ENCODE measurements around the gene LRRC8E.

Gene LRRC8E
- total RNA-seq: 0 to 1.9 (median 0) reads per million in 9 experiments

DNA sequence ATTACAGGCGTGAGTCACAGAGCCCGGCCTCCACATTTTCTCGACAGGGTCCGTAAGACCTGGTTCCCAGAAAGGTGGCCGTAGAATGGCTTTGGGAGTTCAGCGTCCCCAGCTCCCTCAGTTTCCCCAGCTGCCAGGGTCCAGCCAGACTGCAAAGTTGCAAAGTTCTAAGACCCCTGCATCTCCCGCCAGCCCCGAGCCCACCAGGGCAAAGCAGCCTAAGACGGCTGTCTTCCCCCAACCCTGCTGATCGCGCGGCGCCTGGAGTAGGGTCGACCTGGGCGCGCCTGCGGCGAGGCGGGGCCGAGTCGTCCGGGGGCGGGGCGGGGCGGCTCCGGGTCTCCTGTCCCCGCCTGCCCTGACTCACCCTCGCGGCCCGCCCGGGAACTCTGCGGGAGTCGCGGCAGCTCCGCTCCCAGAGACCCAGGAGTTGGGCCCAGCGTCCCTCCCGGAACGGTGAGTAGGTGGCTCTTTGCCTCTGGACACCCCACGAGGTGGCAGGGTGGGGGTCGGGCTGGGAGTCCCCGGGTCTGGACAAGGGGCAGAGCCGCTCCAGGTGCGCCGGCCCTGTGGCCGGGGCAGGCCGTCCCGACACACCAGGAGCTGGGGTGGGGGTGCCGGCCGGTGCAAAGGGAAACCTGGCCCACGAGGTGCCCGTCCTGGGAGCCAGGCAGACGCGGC, at the start of gene LRRC8E:
TSS of gene LRRC8E (plus strand) at position 366 of the 681 bp plus-strand sequence. CDS start 7,094 bp downstream, outside the sequence.
- H3K36me3 Mint-ChIP-seq (ENCODE audit: insufficient read depth): no peaks in the 10 kb centered on the region
- H3K27ac Mint-ChIP-seq: no peak within 1 kb of the TSS
- ATAC-seq (replicated peaks) (peak; percentile 76), DNase-seq (no peak)
- H3K27me3 Mint-ChIP-seq: peaks cover 8 to 40% of the 10 kb centered on the region in 2 donors
- peaks cover 0 to 1% of the 10 kb centered on the region in 2 donors for H3K4me1 Mint-ChIP-seq (ENCODE audit: low read depth in 2 of 2)
- H3K9me3 Mint-ChIP-seq: no peaks in the 10 kb centered on the region
- H3K4me3 Mint-ChIP-seq: no peak within 1 kb of the TSS

DNA sequence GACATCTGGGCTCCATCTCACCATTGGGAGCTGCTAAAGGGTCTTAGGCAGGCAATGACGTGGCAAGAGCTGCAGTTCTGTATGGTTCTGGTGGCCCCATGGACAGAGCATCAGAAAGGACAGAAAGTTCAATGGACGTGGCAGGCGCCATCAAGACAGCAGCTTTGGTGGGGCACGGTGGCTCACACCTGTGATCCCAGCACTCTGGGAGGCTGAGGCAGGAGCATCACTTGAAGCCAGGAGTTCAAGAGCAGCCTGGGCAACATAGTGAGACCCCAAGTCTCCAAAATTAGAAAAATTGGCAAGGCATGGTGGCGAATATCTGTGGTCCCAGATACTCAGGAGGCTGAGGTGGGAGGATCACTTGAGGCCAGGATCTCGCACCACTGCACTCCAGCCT, 48.8 kb upstream of the LRRC8E start:
- no peak for DNase-seq

DNA sequence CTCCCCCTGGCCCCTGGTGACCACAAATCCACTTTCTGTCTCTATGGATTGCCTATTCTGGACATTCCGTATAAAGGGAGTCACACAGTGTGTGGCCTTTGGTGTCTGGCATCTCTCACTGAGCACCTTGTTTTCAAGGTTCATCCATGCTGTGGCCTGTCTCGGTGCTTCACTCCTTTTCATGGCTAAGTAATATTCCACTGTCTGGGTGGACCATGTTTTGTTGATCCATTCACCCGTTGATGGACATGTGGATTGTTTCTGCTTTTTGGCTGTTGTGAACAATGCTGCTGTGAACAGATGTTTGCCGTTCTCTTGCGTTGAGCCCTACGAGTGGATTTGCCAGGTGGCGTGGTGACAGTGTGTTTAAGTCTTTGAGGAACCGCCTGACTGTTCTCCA, 47.7 kb upstream of the LRRC8E start:
- Mint-ChIP-seq H3K4me3 (no peak overlapping the region), H3K36me3 (ENCODE audit: insufficient read depth) (no peaks in the 10 kb centered on the region), H3K4me1 (ENCODE audit: low read depth in 2 of 2) (no peaks in the 10 kb centered on the region), H3K9me3 (no peaks in the 10 kb centered on the region), H3K27ac (no peak overlapping the region), H3K27me3 (no peaks in the 10 kb centered on the region)
- ATAC-seq (replicated peaks) (no peak), DNase-seq (no peak)

More for the DNA sequence above, 48.8 kb upstream of the LRRC8E start:
- Mint-ChIP-seq H3K4me3 (no peak overlapping the region), H3K4me1 (ENCODE audit: low read depth in 2 of 2) (no peaks in the 10 kb centered on the region), H3K27ac (no peak overlapping the region), H3K9me3 (no peaks in the 10 kb centered on the region), H3K27me3 (no peaks in the 10 kb centered on the region), H3K36me3 (ENCODE audit: insufficient read depth) (no peaks in the 10 kb centered on the region)
- ATAC-seq (replicated peaks): no peak

DNA sequence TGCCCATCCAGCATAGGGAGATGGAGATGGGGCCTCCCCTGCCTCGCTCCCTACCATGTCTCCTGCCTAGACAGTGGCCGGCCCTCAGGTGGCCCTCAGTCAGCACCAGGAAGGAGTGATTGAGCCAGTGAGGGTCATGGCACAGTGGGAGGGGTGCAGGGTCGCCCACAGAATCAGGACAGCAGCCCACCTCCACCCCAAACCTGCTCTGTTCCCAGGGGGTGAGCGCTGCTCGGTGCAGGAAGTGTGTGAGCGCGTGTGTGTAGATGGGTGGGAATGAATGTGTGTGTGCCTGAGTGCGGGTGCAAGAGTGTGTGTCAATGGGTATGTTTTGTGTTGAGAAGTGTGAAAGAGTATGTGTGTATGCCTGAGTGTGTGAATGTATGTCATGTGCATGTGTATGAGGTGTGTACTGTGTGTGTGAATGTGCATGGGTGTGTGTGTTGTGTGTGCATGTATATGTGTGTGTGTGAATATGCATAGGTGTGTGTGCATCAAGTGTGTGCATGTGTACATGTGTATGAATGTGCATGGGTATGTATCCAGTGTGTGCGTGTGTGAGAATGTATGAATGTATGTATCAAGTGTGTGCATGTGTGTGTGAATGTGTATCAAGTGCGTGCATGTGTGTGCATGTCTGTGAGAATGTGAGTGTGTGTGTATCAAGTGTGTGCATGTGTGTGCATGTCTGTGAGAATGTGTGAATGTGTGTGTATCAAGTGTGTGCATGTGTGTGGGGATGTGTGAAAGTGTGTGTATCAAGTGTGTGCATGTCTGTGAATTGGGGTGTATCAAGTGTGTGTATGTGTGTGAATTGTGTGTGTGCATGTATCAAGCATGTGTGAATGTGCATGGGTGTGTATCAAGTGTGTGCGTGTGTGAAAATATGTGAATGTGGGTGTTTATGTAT, 46.3 kb upstream of the LRRC8E start:
- no peaks in the 10 kb centered on the region for H3K9me3 Mint-ChIP-seq
- no peaks in the 10 kb centered on the region for H3K27me3 Mint-ChIP-seq
- H3K4me3 Mint-ChIP-seq: no peak overlapping the region
- DNase-seq (no peak), ATAC-seq (replicated peaks) (no peak)
- H3K27ac Mint-ChIP-seq: no peak overlapping the region
- H3K4me1 Mint-ChIP-seq (ENCODE audit: low read depth in 2 of 2): no peaks in the 10 kb centered on the region
- no peaks in the 10 kb centered on the region for H3K36me3 Mint-ChIP-seq (ENCODE audit: insufficient read depth)

DNA sequence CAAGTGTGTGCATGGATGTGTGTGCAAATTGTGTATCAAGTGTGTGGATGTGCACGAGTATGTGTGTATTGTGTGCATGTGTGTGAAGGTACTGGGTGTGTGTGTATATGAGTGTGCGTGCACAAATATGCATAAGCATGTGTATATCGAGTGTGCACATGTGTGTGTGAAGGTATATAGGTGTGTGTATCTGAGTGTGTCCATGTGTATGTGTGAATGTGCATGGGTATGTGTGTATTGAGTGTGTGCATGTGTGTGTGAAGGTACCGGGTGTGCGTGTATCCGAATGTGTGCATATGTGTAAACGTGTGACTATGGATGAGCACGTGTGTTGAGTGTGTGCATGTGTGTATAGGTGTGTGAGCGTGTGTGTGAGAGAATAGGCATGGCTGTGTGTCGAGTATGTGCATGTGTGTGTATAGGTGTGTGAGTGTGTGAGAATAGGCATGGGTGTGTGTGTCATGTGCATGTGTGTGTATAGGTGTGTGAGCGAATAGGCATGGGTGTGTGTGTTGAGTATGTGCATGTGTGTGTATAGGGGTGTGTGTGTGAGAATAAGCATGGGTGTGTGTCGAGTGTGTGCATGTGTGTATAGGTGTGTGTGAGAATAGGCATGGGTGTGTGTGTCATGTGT, 45.5 kb upstream of the LRRC8E start:
- DNase-seq (no peak), ATAC-seq (replicated peaks) (no peak)
- Mint-ChIP-seq H3K27ac (no peak overlapping the region), H3K4me1 (ENCODE audit: low read depth in 2 of 2) (no peaks in the 10 kb centered on the region), H3K36me3 (ENCODE audit: insufficient read depth) (peaks cover 3% of the 10 kb centered on the region), H3K9me3 (no peaks in the 10 kb centered on the region), H3K27me3 (no peaks in the 10 kb centered on the region), H3K4me3 (no peak overlapping the region)

DNA sequence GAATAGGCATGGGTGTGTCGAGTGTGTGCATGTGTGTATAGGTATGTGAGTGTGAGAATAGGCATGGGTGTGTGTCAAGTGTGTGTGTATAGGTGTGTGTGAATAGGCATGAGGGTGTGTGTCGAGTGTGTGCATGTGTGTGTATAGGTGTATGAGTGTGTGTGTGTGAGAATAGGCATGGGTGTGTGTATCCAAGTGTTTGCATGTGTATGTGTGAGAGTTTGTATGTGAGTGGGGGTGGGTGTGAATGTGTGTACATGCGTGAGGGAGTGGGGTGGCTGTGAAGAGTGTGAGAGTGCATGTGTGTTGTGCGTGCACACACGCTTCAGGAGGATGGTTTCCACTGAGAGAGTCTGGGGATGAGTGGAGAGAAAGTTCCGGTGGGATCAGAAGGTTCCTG, 44.8 kb upstream of the LRRC8E start:
- H3K9me3 Mint-ChIP-seq: no peaks in the 10 kb centered on the region
- no peaks in the 10 kb centered on the region for H3K4me1 Mint-ChIP-seq (ENCODE audit: low read depth in 2 of 2)
- no peak overlapping the region for H3K4me3 Mint-ChIP-seq
- H3K27ac Mint-ChIP-seq: no peak overlapping the region
- no peaks in the 10 kb centered on the region for H3K27me3 Mint-ChIP-seq
- ATAC-seq (replicated peaks): no peak
- DNase-seq: no peak
- peaks cover 3% of the 10 kb centered on the region for H3K36me3 Mint-ChIP-seq (ENCODE audit: insufficient read depth)

DNA sequence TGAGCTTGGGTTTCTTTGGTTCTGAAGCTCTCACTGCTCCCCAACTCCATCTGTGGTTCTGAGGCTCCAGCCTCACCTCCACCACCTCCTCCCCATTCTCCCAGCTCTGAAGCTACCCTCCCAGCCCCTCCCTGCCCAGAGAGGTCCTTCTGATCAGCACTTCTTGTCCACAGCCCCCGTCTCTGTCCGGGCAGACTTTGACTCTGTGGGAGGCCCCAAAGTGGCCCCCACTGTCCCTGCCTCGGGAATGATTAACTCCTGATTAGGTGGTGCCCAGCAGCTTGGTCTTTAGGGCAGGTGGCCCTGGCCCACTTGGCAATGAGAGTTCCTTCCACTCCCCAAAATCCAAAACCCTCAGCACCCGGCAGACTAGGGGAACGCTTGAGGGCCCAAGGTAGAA, 43.9 kb upstream of the LRRC8E start:
- no peak for ATAC-seq (replicated peaks)
- H3K27me3 Mint-ChIP-seq: no peaks in the 10 kb centered on the region

DNA sequence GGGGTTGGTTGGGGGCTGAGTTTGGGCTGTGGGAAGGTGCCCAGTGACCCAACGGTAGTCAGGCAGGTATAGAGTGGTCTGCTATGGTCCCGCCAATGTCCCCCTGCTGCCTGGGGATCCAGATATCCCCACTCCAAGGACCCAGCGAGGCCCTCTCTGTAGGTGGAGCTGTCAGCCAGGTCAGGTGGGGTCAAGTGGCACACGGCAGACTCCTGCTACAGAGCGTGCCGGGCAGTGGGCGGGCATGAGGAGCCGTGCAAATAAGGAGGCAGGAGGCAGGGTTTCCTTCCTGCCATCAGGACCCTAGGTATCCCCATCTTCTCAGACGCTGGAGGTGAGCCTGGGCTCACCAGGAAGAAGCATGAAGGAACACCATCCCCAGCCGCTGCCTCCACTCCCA, 43.4 kb upstream of the LRRC8E start:
- no peak overlapping the region for H3K4me3 Mint-ChIP-seq

More for the DNA sequence above, 43.9 kb upstream of the LRRC8E start:
- no peak overlapping the region for H3K4me3 Mint-ChIP-seq
- H3K36me3 Mint-ChIP-seq (ENCODE audit: insufficient read depth): peaks cover 3% of the 10 kb centered on the region
- no peak for DNase-seq
- no peaks in the 10 kb centered on the region for H3K4me1 Mint-ChIP-seq (ENCODE audit: low read depth in 2 of 2)
- H3K27ac Mint-ChIP-seq: no peak overlapping the region
- no peaks in the 10 kb centered on the region for H3K9me3 Mint-ChIP-seq

DNA sequence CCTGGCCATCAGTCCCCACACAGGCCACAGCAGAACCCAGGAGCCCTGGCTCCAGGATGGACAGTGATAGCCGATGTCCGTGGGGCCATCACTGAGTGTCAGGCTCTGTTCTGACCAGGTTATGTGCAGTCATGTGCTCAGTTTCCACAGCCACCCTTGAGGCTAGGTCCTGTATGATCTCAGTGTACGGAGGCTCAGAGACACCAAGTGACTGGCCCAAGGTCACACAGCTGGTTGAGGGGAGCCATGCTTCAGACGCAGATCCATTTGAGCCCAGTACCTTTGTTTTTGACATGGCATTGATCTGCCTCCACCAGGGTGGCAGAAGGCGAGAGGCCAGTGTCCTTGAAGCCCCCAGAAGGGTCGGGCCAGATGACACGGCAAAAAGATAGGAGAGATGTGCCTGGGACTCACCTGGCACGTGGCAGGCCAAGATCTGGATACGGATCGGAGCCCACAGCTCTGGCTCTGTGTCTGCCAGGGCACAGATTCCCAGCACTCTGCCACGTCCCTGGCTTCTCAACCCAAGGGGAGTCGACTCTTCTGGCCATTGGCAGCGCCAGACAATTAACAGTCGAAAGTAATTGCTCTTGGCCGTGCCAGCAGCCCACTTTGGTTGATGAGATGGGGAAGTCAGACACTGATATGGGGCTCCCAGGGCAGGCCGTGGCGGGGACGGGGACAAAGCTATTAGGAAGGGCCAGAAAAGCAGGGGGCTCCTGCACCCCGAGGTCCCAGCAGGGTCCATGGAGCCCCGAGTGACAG, 42.7 kb upstream of the LRRC8E start:
- Mint-ChIP-seq H3K27me3 (no peaks in the 10 kb centered on the region), H3K27ac (no peak overlapping the region), H3K36me3 (ENCODE audit: insufficient read depth) (peaks cover 6% of the 10 kb centered on the region), H3K4me3 (no peak overlapping the region), H3K9me3 (no peaks in the 10 kb centered on the region), H3K4me1 (ENCODE audit: low read depth in 2 of 2) (no peaks in the 10 kb centered on the region)
- DNase-seq: no peak
- no peak for ATAC-seq (replicated peaks)

More for the DNA sequence above, 43.4 kb upstream of the LRRC8E start:
- Mint-ChIP-seq H3K27ac (no peak overlapping the region), H3K27me3 (no peaks in the 10 kb centered on the region), H3K9me3 (no peaks in the 10 kb centered on the region), H3K36me3 (ENCODE audit: insufficient read depth) (peaks cover 3% of the 10 kb centered on the region), H3K4me1 (ENCODE audit: low read depth in 2 of 2) (no peaks in the 10 kb centered on the region)
- no peak for DNase-seq
- ATAC-seq (replicated peaks): no peak

DNA sequence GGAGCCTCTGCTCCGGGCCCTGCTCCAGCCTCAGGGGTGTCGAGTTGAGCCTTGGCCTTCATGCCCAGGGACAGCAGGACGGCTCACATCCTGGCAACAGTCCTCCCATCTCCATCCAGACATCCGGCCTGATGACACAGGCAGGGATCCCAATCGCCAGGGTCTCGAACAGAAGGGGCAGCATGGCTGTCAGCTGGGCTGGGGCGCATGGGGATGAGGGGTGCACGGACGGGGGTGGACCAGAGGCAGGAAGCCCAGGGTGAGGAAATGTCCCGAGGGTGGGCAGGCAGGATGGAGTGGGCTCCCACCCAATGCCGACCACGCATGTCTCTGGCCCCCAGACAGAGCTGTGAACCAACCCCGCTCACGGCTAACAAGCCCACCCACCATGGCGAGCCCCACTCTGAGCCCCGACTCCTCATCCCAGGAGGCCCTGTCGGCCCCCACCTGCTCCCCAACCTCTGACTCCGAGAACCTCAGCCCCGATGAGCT, 42.1 kb upstream of the LRRC8E start:
- no peaks in the 10 kb centered on the region for H3K4me1 Mint-ChIP-seq (ENCODE audit: low read depth in 2 of 2)
- H3K4me3 Mint-ChIP-seq: no peak overlapping the region
- H3K27me3 Mint-ChIP-seq: no peaks in the 10 kb centered on the region
- H3K36me3 Mint-ChIP-seq (ENCODE audit: insufficient read depth): peaks cover 6% of the 10 kb centered on the region
- H3K27ac Mint-ChIP-seq: no peak overlapping the region
- no peak for ATAC-seq (replicated peaks)
- no peaks in the 10 kb centered on the region for H3K9me3 Mint-ChIP-seq
- DNase-seq: no peak

DNA sequence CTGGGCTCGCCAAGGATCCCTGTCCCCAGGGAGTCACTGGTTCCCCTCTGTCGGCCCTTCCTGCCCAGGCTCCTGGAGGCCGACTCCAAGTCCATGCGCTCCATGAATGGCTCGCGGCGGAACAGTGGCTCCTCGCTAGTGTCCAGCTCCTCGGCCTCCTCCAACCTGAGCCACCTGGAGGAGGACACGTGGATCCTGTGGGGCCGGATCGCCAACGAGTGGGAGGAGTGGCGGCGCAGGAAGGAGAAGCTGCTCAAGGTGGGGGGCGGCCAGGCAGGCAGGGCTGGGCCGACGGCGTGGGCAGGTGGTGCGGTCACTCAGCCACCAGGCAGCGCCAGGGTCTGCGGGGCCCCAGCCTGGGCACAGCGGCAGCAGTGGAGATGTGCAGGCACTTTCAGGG, 40.6 kb upstream of the LRRC8E start:
- no peaks in the 10 kb centered on the region for H3K9me3 Mint-ChIP-seq
- peaks cover 0 to 2% of the 10 kb centered on the region in 2 donors for H3K27me3 Mint-ChIP-seq
- DNase-seq (no peak), ATAC-seq (replicated peaks) (no peak)
- peaks cover 6% of the 10 kb centered on the region for H3K36me3 Mint-ChIP-seq (ENCODE audit: insufficient read depth)
- H3K27ac Mint-ChIP-seq: no peak overlapping the region
- no peaks in the 10 kb centered on the region for H3K4me1 Mint-ChIP-seq (ENCODE audit: low read depth in 2 of 2)
- H3K4me3 Mint-ChIP-seq: no peak overlapping the region

DNA sequence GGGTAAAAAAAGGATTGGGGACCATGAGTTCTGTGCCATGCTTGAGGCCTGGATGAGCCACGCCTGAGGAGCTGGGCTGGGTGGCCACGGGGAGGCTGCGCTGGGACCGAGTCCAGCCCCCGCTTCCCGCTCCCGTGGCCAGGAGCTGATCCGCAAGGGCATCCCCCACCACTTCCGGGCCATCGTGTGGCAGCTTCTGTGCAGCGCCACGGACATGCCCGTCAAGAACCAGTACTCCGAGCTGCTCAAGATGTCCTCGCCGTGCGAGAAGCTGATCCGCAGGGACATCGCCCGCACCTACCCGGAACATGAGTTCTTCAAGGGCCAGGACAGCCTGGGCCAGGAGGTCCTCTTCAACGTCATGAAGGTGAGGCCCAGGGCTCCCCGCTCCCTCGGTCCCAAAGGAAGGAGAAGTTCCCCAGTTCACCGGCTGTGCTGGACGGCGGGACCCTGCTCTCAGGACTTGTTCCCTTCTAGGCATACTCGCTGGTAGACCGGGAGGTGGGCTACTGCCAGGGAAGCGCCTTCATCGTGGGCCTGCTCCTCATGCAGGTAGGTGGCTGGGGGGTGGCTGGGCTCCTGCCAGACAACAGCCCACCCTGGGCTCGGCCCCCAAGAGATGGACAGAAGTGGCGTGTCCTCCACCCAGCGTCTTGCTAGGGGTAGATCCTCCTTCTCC, 39.4 kb upstream of the LRRC8E start:
- ATAC-seq (replicated peaks) (no peak), DNase-seq (no peak)
- H3K9me3 Mint-ChIP-seq: no peaks in the 10 kb centered on the region
- peaks cover 6% of the 10 kb centered on the region for H3K36me3 Mint-ChIP-seq (ENCODE audit: insufficient read depth)
- no peak overlapping the region for H3K4me3 Mint-ChIP-seq
- peaks cover 5 to 8% of the 10 kb centered on the region in 2 donors for H3K4me1 Mint-ChIP-seq (ENCODE audit: low read depth in 2 of 2)
- H3K27me3 Mint-ChIP-seq: peaks cover 0 to 13% of the 10 kb centered on the region in 2 donors
- no peak overlapping the region for H3K27ac Mint-ChIP-seq

Measured in effector memory CD8-positive, alpha-beta T cell (primary cell).